22Rv1 (cell line): ENCODE results near the gene NFKB1.

Experiments
- ZFX ChIP-seq: fragments of 450-650 bp; IDR thresholded peaks from 2 replicates; pipeline ENCODE4 v1.6.1; 2017; ENCODE audit warnings: antibody characterized with exemption, borderline replicate concordance
- TF ChIP-seq, protein P1 (sequence below): fragments of 450-650 bp; IDR thresholded peaks from 2 replicates; pipeline ENCODE4 v1.5.1; 2017; ENCODE audit warnings: mild to moderate bottlenecking

DNA sequence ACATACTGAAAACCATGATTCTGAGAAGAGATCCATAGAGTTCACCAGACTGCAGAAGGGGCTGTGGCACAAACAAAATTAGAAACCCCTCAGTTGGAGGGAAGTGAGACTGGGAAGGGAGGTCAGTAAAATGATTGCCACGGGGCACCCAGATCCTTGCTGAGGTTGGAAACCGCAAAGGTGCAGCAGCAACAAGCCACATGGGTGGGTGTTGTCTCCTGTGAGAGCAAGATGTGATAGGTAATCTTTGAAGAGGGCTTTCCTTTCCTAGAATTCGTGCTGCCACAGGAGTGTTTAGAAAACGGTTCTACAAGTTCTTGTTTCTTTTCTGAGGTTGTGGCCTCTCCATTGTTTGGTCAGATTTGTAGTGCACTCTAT is 85.5 kb downstream of the NFKB1 start:
- TF ChIP-seq, protein P1, sequence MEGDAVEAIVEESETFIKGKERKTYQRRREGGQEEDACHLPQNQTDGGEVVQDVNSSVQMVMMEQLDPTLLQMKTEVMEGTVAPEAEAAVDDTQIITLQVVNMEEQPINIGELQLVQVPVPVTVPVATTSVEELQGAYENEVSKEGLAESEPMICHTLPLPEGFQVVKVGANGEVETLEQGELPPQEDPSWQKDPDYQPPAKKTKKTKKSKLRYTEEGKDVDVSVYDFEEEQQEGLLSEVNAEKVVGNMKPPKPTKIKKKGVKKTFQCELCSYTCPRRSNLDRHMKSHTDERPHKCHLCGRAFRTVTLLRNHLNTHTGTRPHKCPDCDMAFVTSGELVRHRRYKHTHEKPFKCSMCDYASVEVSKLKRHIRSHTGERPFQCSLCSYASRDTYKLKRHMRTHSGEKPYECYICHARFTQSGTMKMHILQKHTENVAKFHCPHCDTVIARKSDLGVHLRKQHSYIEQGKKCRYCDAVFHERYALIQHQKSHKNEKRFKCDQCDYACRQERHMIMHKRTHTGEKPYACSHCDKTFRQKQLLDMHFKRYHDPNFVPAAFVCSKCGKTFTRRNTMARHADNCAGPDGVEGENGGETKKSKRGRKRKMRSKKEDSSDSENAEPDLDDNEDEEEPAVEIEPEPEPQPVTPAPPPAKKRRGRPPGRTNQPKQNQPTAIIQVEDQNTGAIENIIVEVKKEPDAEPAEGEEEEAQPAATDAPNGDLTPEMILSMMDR = no peak
- TF ChIP-seq ZFX = no peak
